Eye (tissue), 1 donor: Measurements from ENCODE around the gene PHACTR2.

Experiments used
- DNase-seq: peaks from one replicate; pipeline ENCODE4 v3.0.0-alpha.2; 2015

Gene PHACTR2

DNA sequence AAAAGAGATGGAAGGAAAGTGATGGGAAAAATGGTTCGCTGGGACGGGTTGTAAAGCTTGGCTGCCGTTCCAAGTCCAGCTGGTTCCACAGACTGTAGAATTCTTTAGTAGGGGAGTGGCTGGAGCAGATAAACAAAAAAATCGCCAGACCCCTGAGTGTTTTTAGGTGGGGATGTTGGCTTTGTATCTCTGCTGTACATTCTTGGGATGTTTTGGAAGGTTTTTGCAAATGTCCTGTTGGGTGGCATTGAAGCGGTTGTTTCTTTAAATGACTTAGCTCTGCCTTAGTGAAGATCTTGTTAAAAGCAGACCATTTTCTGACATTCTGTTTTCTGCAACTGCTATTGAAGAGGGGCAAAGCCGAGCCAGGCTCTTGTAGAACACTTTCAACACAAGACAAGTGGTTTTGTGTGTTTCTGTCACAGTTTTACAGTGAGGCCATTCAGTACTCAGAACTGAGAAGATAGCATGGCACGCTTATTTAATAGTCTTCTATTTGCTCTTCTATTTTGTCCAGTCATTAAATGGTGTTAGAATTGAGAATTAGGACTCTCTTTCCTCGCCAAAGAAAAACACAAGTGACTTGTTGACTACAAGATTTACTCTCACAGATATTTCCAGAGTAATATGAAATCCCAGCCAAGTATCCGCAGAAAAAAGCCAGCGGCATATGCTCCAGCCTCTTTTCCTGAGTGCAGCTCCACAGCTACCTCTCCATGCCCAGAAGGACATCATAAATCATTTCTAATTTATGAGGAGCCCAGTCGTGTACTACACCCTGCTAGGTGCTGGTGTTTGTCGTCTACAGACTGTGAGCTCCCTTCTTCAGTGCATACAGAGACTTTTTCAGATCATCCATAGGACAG, 65.8 kb downstream of the PHACTR2 start:
- DNase-seq, result peak; percentile 29

DNA sequence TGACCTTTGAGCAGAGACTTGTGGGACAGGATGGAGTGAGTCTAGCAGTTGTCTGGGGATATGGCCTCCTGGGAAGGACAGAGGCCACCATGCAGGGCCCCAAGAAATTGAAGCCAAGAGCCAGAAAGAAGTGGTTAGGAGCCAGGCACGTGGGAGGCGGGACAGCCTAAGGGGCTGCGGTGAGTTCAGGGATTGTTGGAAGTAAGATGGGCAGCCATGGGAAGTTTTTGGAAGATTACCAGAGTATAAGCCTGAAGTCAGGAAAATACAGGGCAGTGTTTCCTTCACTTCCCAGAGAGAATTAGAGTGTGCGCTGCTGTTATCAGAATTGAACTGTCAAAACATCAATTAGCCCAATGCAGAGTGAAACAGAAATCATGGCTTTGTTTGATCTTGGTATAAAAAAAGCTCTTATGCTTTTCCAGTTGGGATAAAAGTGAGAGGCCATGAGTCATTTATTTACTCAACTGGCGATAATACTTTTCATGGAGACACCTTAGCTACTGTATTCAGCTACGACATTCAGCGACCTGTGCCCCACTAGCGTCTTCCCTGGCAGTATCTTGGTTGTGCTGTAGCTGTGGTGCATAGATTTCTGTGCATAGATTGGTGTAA, 66.9 kb downstream of the PHACTR2 start:
- no peak for DNase-seq

DNA sequence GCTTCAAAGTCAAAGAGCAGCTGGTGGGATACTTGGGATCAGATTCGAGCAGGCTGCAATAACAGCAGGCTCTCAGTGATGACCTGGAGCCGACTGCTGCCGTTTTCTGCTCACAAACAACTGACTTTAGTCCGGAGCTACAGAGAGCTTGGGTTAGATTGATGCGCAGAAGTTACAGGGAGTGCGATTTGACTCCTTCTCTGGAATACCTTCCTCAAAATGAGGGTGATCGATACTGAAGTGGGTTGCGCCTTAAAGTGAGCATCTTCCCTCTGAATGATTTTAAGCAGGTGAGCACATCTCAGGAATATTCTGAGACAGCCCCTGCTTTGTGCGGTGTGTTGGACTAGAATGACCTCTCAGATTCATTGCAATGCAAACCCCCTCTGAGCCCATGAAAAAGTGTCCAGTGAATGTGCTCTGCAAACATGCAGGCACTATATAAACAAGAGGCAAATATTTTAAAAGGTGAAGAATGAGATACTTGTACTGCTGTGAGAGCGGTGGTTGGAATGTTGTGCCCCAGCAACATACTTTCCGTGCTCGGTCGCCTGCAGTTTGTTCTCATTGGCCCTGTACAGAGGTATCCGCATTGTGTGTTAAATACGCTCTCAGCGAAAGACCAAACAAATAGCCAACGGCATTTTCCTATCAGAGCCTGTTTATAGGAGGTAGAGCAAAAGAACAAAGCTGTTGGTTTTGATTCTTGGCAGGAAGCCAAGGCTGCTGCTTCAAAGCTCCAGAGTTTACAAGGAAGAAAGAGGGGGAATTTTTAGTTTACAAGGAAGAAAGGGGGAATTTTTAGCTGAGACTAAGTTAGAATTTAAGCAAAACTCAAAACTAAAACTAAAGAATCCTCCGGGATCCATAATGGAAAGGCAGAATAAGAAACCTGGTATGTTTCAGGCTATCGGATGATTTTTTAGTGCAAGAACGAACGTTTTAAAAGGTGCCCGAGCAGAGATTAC, 67.7 kb downstream of the PHACTR2 start:
- peak; percentile 81 for DNase-seq

DNA sequence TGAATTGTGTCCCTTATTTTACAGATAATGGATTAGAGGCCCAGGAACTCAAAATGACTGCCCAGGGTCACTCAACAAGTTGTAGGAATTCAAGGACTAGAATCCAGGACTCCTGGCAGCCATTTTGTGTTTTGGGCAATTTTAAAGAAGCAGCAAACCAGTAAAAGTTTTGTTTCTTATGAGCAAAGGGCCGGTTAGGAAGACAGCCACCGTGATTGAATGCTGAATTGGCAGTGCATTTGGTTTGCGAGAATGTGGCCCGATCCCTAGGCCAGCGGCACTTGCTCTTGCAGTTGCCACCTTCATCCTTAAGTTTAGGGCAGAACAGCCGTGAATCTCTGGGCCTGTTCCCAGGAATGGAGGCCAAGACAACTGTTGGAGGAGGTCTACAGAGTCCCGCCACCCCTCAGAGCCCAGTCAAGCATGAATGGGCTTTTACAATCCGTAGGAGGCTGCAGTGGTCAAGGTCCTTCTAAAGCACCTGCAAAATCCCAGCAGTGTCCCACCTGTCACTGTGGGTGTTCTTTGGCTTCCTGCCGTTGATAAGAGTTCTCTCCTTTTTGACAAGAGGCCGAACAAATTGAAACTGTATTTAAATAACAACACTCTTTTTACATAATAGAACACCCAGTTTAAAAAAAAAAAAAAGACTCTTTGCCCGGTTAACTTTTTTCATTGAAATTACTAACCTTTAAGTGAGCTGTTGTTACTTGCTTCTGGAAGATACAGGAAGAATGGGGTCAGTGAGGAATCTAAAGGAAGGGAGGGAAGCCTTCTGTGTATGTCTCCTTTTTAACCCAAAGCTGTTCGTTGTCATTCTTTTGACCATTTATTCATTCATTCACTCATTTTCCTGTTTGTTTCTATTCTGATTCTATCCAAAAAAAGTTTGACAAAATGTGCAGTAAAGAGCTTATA, 68.7 kb downstream of the PHACTR2 start:
- no peak for DNase-seq

DNA sequence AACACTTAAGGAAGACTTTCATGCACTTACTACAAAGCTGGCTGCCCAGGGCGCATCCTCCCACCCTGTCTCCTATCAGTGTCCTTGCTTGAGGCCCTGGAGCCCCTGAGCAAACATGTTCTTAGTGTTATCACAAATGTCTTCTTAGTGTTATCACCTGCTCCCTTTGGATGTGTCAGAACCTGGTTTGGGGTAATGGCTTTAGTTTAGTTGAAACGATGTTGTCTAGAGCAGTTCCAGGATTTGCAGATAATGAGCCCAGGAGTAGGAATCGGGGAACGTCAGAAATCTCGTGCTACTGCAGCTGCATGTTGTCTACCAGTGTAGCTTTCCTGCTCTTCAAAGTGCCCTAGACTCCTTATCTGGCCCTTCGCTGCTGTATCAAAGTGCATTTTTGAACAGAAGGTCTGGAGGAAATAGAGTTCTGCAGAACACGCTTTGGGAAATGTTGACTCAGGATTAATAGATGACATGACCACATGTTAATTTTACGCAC, 69.6 kb downstream of the PHACTR2 start:
- no peak for DNase-seq

DNA sequence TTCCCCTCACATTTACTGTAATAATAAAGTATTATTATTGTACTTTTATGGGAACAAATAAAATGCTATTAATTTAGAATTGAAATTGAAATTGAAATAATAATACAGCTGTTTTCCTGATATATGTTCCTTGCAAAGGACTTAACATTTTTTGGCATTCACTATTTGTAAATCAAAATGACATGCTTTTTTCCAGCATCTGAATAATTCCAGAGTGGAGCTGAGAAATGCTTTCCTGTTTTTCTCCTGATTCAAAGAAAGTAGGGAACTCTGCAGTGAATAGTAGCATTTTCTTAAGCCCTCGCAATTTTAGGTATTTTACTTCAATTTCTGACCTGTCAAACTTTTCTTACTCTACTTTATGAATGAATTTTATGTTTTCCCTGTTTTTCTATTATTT, 72.1 kb downstream of the PHACTR2 start:
- DNase-seq, result no peak

DNA sequence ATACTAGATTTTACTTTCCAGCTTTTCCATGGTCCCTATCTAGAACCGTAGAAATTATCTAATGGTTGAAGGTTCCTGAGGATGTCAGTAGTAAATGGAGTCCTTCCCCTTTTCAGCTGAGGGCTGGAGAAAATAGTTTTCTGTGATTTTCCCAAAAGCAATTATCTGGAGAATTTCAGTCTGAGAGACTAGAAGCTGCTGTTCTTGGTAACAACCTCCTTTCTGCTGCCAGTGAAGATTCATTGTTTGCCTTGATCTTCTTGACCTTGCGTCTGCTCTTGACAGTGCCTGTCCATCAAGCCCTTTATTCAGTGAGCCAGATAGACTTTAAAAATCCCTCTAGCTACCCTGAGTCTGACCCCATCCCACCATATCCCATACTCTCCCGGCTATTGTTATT, 73.1 kb downstream of the PHACTR2 start:
- DNase-seq, result peak; percentile 61

DNA sequence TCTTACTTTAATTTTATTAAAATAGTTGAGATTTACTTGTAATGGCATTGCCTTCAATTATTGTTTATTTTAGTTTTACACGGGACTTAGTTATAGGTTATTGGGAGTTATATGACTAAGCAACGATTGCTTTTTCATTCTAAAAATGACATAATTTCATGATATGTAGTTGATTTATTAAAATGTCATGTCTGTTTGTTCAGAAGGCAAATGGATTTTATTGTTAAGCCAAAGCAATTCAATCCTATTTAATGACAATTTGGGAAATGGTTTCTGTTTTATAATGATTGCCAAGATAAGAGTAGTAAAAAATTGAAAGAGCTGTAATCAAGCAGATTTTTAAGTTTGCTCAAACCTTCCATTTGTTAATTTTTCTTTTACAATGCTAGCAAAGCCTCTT, 74.7 kb downstream of the PHACTR2 start:
- DNase-seq, result no peak

DNA sequence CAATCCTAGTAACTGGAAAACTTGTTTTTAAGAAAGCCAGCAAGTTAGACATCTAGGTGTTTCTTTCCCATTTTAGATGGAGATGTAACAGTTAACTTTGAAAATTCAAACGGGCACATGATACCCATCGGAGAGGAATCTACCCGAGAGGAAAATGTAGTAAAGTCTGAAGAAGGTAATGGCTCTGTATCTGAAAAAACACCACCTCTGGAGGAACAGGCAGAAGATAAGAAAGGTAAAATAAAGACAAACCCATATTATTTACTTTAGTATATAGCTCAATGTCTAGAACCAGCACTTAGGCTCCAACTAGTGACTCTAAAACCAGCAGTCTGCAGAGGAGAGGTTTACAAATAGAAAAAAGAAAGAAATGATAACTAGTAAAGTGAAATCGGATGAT, 75.9 kb downstream of the PHACTR2 start:
- no peak for DNase-seq

DNA sequence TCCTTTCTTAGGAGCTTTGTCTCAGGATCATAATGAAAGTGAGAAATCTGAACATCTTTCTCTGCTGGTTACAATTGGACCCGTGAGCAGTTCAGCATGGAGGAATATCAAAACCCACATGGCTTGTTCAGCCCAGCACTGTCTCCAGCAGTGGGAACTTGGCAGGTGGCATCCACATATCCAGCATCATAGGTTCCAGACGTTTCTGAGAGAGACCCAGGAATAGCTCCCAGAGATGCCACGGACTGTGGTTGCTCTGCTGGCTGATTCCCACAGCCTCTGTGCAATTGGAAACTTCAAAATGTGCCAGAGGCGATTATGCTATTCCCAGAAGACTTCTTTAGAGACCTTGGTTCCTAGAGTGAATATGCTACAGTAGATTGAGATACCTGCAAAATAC, 76.4 kb downstream of the PHACTR2 start:
- DNase-seq, result no peak

DNA sequence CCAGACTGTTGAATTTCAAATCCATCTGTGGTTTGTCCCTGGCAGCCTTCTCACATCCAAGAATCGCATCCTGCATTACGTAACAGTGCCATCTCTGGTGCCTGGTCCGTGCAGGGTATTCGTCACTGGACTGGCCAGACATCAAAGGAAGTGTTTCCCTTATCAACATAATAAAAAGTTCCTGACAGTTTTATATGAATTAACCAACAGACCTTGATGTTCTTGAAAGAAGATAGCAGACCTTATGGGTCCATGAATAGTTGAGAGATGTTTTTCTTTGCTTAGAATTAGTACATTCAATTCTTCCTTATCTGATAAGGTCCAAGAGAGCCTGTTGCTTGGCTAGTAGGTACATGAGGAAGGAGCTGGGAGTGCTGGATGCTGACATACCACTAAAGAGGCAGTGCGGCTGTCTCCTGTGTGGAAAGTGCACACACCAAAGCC, 77.6 kb downstream of the PHACTR2 start:
- no peak for DNase-seq

DNA sequence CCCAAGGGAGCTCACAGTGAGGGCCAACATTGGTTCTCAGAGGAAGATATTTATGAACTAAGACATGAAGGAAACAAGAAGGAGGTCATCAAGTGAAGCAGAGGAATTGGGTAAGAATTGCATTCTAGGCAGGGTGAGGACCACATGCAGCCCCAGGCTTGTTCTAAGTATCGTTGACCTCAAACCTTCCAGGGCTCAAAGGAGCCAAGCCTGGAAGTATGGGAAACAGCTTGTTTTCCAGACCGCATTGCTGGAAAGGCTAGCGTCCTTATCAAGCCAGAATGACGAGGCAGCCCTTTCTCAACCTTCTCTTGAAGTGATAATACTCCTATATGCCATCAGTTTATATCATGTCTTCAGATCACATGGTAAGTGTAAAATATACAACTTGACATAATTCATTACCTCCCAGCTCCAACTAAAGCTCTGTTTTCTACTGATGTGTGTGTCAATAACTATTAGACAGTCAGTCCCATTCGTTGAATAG, 79.6 kb downstream of the PHACTR2 start:
- DNase-seq, result no peak

DNA sequence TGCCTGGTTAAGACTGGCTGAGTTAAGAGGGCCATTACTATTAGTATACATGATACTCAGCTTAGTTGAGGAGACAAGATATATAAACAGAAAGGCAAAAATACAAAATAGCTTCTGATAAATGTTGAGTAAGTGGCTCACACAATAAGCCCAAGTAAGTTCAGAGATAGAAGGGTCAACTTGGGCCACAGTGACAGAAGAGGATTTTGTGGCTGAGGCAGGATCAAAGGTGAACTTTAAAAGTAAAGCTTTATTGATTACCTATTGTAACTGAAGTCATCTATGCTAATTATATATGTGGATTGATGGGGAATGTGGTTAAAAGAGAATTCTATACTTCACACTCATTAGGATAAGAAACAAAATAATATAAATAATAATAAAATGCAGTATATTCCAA, 80.8 kb downstream of the PHACTR2 start:
- DNase-seq, result no peak

DNA sequence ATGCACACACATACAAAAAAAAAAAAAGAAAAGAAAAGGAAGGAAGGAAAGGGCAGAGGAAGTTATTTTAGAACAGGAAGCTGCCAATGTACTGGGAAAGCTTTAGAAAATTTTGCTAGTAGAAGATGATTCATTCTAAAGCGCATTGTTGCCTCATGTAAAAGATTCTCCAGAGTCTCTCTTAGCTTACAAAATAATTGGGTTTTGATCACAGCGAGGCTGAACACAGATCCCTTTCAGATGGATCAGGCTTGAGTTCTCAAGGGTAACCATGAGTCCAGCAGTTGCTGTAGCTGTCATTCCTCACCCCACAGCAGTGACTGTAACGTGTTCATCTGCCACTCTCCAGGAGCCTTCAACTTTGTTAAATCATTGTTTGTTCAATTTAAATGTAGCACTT, 81.9 kb downstream of the PHACTR2 start:
- DNase-seq, result no peak

DNA sequence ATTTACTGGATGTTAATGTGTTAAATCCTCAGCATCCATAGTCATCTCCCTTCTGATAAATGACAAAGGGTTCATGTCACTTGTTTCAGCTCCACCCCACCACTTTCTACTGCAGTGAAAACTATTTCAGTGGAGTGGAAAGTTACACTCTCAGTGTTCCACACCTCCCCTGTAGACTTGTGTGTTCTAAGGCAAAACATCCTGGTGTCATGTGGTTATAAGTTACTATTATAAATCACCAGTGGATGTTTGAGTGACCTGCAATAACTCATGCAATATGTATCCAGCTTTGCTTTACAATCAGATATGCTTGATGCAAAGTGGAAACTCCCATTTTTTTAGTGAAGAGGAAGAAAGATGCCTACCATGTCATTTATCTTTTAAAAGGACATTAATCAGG, 83.3 kb downstream of the PHACTR2 start:
- DNase-seq, result no peak

DNA sequence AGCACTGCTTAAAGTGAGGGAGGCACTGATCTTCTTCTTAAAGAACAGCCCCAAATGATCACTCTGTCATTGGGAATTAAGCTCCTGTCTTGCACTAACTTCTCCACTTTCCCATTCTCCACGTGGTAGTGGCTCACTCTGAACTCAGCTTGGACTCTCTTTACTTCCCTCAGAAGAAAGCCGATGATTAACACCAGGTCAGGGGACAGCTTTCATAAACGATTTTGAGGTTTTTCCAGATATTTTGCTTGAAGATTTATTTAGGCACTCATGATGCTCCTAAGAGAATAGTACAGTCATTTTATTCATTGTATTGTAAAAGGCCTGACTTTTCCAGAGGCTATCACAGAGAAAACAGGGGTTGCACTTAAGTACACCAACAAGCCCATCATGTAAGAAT, 84.4 kb downstream of the PHACTR2 start:
- DNase-seq, result no peak

DNA sequence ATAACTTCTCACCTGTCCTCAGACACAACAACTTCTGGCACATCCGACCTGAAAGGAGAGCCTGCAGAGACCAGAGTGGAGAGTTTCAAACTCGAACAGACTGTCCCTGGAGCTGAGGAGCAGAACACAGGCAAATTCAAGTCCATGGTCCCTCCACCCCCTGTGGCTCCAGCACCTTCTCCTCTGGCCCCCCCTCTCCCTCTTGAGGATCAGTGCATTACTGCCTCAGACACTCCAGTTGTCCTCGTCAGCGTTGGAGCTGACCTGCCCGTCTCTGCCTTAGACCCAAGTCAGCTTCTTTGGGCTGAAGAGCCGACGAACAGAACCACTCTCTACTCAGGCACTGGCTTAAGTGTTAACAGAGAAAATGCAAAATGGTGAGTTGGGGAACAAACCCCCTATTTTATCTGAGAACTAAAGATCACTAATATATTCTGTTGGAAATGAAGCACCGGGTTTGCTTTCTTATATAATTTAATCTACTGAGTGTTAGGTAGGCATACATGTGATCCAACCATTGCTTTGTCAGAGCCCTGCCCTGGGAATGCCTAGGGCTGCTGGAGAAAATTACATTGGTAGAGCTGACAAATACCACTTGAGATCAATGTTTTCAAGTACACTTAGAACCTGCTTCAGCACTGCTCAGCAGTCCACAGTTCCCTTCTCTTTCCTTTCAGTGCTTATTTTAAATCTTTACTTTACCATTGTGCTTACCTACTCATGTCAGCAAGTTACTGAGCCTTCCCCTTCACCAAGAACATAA, 87.8 kb downstream of the PHACTR2 start:
- DNase-seq, result no peak

DNA sequence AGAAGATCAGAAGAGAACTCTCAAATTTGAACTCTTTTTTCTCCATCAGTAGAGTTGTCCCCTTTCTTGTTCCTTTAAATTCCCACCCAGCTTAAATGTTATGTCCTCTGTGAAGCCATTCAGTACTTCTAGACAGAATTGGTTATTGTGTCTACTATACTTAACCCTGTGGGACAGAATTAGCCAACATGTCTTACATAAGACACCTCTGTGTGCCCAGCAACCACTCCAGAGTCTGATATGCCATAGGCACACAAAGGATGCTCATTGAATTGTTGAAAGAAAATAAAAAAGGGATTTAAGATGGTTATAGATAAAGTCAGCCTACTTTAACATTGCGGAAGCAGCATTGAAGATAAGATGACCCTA, 88.4 kb downstream of the PHACTR2 start:
- no peak for DNase-seq

DNA sequence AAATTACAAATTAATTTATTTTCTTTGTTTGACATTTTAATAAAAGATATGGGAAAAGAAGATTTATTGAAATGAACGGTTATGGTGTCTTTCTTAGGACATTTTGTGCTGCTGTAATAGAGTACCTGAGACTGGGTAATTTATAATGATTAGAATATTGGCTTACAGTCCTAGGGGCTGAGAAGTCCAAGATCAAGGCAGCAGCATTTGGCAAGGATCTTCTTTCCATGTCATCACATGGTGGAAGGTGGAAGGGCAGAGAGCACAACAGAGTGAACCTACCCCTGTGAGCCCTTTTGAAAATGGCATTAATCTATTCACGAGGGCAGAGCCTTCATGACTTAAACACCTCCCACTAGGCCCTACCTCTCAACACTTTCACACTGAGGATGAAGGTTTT, 89.7 kb downstream of the PHACTR2 start:
- no peak for DNase-seq

DNA sequence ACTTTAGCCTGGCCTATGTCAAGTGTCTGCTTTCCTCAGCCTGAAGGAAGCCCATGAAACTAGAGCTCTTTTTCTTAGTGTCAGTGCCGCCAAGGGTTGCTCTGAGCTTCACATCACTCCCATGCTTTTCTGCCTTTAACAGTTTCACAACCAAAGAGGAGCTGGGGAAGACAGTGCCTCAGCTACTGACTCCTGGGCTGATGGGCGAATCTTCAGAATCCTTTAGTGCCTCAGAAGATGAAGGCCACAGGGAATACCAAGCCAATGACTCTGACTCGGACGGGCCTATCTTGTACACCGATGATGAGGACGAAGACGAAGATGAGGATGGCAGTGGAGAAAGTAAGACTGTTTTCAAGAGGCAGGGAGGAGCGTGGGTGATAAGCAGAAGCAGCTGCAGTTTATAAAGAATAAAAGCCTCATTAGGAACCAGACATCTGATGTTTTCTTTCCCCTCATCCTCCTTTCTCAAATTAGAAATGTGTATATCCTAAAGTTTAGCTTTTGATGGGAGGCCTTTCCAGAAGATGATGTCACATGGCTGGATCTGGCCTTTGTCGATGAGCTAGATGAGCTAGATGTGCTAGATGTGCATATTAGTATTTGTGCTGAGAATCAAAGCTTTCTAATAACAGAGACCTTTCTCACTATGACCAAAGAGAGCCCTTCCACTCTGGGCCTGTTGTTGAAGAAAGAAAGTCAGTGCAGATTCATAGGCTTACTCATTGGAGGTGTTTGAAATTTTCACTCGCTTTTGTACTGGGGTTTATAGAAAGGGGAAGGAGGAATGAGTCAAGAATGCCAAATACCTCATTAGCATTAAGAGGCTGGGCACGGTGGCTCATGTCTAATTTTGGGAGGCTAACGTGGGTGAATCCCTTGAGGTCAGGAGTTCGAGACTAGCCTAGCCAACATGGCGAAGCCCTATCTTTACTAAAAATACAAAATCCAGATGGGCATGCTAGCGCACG, 94.6 kb downstream of the PHACTR2 start:
- no peak for DNase-seq
